GM18511 (cell line): ENCODE results near the gene REEP1.

Experiments
- ATAC-seq: cut with Tn5 transposase; IDR thresholded peaks from one replicate; pipeline ENCODE4 v1.9.1; 2021; ENCODE audit warnings: mild to moderate bottlenecking, moderate library complexity; ENCODE audit not compliant: unreplicated experiment

REEP1 gene

DNA sequence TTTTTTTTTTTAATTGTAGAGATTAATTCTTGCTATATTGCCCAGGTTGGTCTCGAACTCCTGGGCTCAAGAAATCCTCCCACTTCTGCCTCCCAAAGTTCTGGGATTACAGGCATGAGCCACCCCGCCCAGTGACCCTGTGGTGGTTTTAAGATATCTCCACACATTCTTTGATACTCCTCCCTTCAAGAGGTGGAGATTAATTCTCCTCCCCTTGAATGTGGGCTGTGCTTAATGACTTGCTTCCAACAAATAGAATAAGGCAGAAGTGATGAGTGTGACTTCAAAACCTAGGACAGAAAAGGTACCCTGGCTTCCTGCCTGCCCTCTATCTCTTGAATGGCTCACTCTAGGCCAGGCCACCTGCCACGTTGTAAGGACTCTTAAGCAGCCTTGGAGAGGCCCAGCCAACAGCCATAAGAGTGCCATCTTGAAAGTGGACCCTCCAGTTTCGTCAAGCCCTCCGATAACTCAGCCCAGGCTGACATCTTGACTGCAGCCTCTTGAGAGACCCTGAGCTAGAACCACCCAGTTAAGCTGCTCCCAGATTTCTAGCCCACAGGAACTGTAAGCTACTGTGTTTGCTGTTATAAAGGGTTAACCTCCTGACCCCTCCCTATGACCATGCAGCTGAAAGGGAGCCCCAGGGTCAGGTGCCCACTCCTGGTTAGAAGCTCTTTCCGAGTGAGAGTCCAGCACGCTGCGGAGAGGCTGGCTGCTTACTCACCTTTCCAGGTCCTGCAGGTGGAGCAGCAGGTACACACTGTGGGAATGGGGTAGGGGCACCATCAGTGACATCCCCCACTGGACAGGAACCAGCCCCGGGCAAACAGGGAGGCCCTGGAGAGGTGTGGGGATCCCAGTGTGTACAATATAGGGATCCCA lies 110.5 kb downstream of the REEP1 start:
- ATAC-seq = no peak

- ATAC-seq = no peak
Observed at GRCh38 chr2:86226070-86226469, 111.4 kb downstream of the REEP1 start.

GRCh38 chr2:86225581-86225980 lies 111.8 kb downstream of the REEP1 start:
- peak; percentile 71 for ATAC-seq

DNA sequence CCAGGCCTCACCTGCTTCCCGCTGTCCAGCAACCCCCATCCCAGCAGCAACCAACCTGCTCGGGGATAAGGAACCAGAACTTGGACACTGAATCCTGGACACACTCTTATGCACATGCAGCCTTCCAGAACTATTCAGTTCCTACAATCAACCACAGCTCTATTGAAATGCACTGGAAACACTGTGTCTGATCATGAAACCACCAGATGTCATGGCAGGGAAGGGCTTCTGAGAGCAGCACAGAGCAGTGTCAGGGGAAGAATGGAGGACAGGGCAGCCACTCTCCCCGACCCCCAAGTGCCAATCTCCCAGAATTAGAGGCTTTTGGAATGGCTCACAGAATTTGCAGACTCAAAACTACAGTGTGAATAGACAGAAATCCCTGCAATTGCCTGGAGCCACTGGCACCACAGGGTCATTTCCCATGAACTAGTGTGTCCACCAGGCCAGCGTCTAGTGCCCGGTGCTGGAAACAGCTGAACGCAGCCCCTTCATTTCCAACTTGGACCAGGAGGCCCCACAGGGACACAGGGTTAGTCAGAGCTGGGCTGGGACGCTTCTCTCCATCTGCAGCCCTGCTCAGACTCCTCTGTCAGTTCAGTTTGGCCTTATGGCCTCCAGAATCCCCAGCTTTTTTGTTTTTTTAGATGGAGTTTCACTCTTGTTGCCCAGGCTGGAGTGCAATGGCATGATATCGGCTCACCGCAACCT lies 112.6 kb downstream of the REEP1 start:
- ATAC-seq = no peak

- no peak for ATAC-seq
Observed at GRCh38 chr2:86223927-86224560, 113.4 kb downstream of the REEP1 start.

DNA sequence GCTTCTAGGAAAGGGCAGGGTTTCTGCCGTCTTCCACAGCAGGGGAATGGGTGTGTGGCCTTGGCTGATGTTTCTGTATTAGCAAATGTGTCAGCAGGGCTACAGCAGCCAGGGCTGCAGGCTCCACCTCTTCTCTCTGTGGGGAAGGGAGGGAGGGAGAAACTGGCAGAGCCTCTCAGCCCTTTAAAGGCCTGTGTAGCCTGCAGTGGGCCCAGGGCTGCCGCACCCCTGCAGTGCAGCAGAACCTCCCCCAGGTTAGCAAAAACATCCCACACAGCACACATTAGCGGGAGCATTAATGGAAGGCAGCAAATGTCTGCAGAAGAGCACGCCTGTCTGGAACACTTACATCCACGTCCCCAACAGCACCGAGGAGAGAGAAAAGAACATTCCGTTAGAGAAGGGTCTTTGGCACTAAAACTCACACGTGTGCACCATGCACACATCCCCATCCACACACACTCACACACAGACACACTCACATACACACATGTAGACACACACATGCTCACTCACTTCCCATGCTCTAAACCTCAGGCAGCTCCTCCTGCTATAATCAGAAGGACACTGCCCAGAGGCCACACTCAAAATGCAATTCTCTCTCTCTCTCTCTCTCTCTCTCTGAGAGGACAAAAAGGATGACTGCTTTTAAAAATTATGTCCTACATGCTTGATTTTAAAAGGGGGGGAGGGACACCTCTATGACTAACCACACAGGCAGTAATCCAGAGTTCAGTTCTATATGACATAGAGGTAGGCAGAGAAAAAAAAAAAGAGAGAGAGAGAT lies 114.1 kb downstream of the REEP1 start:
- ATAC-seq = no peak

DNA sequence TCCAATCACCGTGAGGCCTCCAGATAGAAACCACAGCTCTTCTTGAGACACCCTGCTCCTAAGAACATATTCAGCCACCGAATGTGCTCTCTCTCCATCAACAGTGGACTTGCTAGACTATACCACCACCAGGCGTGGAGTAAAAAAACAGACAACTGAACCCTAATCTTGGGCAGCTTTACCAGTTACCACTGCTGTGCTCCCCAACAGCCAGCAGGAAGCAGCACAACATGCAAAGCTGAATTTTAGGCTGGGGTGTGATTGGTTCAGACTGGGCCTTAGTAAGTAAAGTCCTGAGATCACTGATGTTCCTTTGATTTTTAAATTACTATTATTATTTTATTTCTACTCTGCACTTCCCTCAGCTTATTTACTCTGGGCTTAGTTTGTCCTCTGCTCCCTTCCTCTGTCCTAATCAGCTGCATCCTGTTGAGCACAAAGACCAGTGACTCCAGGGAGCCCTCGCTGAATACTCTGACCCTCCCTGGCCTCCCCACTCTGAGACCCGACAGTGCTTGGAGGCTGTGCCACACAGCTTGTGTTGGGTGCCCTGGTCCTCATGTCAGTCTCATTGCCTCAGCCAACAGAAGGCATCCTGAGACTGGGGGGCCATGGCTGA lies 116.3 kb downstream of the REEP1 start:
- no peak for ATAC-seq

GRCh38 chr2:86219896-86220295 lies 117.5 kb downstream of the REEP1 start:
- no peak for ATAC-seq

DNA sequence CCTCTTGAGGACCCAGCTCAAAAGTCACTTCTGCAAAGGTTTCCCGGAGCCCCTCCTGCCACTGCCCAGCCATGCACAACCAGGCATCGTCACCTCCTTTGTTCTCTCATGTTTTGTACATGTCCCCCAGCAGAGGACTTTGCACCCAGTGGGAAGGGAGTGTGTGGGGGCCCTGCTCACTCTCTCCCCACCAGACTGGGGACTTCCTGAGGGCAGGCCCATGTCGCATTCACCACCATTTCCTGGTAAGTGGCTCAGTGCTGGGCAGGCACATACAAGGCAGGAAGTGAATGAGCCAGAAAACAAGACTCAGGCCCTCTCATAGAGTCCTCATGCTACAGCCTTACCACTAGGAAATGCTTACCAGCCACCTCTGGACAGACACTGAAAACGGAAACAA lies 119.3 kb downstream of the REEP1 start:
- no peak for ATAC-seq

DNA sequence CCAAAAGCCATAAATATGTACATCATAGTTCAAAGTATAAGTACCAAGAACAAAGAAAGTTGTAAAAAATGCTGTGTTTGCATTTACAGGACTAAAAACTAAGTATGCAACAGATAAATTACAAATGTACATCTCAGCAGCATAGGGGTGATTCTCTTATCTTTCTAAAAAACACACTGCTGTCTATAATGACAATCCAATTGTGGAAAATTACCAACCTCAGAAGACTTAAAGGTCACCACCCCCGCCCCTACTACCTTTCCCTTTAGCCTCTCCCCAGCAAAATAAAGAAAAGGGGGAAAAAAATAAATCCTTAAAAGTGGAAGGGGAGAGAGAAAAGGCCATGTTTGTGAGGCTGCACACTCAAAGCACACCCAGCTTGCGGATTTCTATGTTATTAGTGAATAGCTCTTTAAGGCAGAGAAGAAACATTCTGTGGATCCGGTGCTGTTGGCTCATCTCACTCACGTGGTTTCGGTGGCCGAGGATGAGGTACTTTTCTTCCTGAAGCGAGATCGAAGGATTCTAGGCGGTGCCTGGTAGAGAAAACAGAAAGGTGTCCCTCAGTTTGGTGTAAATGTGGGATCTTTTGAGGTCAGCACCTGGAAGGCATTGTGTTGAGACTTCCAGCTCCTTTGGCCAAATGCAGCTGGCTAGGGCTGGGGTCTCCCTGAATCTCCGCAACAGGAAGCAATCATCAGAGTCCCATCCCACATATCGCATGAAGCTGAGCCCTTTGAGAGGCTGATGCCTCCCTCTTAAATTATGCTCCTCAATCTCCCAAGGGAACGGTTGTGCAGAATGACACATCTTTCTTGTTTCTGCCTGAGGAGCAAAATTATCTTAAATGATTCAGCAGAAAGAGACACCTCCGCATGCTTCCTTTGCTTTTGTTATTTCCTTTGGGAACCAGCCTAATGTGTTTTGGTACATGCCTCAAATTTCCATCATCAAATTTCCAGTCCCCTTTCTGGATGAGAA lies 120.6 kb downstream of the REEP1 start:
- no peak for ATAC-seq

GRCh38 chr2:86214503-86214832 lies 123.0 kb downstream of the REEP1 start:
- ATAC-seq = no peak

- ATAC-seq = no peak
Observed at GRCh38 chr2:86213699-86214502, 123.5 kb downstream of the REEP1 start.

GRCh38 chr2:86213056-86213455 lies 124.4 kb downstream of the REEP1 start:
- no peak for ATAC-seq

DNA sequence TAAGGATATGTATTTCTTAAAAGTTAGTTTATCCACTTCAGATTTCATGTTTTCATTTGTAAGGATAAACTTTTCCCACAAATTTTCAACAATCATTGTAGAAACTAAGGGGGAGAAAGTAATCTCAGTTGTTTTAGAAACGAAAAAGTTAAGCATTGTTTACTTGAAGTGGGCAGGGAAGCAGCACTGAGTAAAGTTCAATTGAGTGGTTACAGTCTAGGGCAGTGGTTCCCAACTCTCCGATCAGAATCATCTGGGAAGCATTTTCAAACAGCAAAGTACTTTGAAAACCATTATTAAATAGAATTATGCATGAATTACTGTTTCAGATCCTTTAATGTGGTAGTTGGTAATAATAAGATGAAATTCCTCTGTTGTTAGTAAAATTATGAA lies 125.6 kb downstream of the REEP1 start:
- ATAC-seq = no peak

DNA sequence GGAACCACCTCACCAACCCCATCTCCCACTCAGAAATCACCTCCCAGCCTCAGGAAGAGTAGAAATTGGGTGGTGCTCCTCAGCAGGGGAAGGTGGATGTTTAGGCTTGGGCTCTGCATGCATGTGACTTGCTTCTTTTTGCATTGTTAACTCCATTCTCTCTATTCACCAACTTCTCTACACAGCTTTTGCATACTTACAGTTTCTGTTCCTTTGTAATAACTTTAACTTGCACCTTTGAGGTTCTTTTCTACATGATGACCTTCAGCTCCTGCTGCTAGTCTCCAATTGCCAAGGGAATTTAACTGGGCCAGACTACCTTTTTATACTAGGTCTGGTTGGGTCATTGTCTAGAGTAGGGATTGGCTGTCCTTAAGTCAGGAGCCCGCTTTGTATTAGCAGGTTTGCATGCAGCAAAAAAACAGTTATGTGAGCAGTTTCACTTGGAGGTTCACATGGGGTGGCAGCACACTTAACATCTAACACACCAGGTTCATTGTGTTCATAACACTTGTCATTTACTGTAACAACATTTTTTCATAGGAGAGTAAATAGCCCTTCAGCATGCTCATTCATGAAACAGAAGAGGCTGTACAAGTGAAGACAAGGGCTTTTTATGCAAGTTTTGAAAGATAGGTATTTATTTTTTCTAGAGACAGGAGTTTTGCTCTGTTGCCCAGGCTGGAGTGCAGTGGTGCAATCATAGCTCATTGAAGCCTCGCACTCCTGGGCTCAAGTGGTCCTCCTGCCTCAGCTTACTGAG lies 126.2 kb downstream of the REEP1 start:
- no peak for ATAC-seq

GRCh38 chr2:86204458-86204857 lies 133.0 kb downstream of the REEP1 start:
- ATAC-seq = no peak

- ATAC-seq = no peak
Observed at GRCh38 chr2:86203614-86204013, 133.8 kb downstream of the REEP1 start.

GRCh38 chr2:86202702-86203101 lies 134.7 kb downstream of the REEP1 start:
- no peak for ATAC-seq
